ENCODE results near the gene CXCL12.

CXCL12 gene

DNA sequence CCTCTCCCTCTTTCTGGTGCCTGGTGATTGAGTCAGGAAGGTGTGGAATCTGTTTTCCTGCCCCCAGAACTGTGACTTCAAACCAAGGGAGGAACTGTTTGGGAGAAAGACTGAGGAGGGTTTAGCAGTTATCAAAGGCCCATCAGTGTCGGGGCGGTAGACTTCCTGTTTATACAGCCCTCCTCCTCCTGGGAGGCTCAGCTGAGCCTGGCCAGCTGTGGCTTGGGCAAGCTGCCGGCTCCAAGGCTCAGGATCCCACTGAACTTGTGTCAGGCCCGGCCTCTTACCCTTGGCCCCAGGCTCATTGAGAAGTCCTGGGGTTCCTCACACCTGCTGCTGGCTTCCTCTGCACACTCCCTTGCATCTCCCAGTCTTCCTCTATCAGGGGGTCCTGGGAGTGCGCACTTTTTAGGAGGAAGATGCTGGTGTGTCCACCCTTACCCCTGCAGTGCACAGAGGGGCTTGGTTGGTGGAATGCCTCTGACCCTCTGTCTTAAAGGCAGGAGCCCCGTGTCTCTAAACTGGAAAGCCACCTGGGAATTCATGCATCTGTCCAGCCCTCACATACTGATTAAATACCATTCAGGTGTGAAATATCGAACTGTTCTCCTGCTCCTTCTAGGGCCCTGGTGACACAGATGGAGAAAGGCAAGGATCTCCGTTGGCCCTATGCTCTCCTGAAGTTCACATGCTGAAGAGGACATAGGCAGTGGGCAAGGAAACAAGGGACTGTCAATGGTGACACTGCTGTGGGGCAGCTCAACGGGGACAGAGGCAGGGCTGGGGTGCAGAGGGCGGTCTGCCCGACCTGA, 32.4 kb downstream of the CXCL12 start:
- no peak overlapping the region for H3K4me3 ChIP-seq (ENCODE audit: low read length)
- no peak for TF ChIP-seq CTCF (IDR thresholded peaks at IDR 0.05; ENCODE audit: insufficient read depth, low read depth, low read length, missing control alignments)
- no peak for DNase-seq (ENCODE audit: low read depth)

- no peak overlapping the region for H3K4me3 ChIP-seq (ENCODE audit: low read length)
- no peak for TF ChIP-seq CTCF (IDR thresholded peaks at IDR 0.05; ENCODE audit: insufficient read depth, low read depth, low read length, missing control alignments)
- no peak for DNase-seq (ENCODE audit: low read depth)
These were observed 36.4 kb downstream of the CXCL12 start for GRCh38 chr10:44348496-44348895.

GRCh38 chr10:44347609-44348400, 37.1 kb downstream of the CXCL12 start:
- no peak overlapping the region for H3K4me3 ChIP-seq (ENCODE audit: low read length)
- no peak for TF ChIP-seq CTCF (IDR thresholded peaks at IDR 0.05; ENCODE audit: insufficient read depth, low read depth, low read length, missing control alignments)
- DNase-seq (ENCODE audit: low read depth): no peak

DNA sequence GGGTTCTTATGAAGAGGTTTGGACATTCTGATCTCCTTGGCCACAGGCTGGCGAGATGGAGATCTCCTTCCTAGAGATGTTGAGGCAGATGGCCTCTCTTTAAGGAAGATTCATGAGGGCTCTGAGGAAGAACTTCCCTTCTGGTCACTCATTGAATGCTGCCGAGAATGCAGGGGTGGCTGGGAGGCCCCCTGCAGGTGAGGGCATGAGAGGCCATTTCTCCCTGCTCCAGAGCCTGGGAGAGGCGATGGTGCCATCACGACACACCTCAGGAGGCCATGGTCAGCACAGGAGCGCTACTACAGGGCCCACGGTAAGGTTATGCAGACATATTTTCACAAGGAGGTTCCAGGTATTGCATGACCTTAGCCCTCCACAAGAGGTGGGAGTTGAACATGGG, 40.2 kb downstream of the CXCL12 start:
- TF ChIP-seq CTCF (IDR thresholded peaks at IDR 0.05; ENCODE audit: insufficient read depth, low read depth, low read length, missing control alignments): no peak
- H3K4me3 ChIP-seq (ENCODE audit: low read length): no peak overlapping the region
- DNase-seq (ENCODE audit: low read depth): no peak

- TF ChIP-seq CTCF (IDR thresholded peaks at IDR 0.05; ENCODE audit: insufficient read depth, low read depth, low read length, missing control alignments): no peak
- no peak overlapping the region for H3K4me3 ChIP-seq (ENCODE audit: low read length)
- DNase-seq (ENCODE audit: low read depth): no peak
These were observed 41.1 kb downstream of the CXCL12 start for GRCh38 chr10:44343843-44344242.

DNA sequence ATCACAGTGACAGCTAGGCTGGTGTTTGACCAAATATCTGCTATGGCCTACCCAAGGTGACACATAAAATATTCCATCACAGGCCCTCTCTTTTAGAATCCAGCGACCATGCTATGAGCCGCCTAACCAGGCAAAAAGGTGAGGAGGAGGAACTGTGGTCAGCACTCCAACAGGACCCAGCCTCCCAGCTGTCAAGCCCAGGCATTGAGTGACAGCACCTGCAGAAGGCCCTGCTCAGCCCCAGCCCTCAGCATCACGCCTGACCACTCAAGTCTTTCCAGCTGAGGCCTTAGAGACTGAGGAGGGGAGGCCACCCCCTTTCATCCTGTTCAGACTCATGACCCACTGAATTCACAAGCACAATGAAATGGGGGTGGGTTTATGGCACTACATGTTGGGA, 43.0 kb downstream of the CXCL12 start:
- DNase-seq (ENCODE audit: low read depth): no peak
- TF ChIP-seq CTCF (IDR thresholded peaks at IDR 0.05; ENCODE audit: insufficient read depth, low read depth, low read length, missing control alignments): no peak
- no peak overlapping the region for H3K4me3 ChIP-seq (ENCODE audit: low read length)
